ENCODE results near the gene SLC38A4.

Gene SLC38A4

GRCh38 chr12:46718495-46718894 lies 107.3 kb downstream of the SLC38A4 start:
- TF ChIP-seq EZH2phosphoT487 (conservative IDR thresholded peaks at IDR 0.05; ENCODE audit: low read length): no peak
- TF ChIP-seq CTCF (IDR thresholded peaks at IDR 0.05; ENCODE audit: insufficient read depth, low read length, poor library complexity, severe bottlenecking): no peak
- no peak overlapping the region for H3K4me2 ChIP-seq (ENCODE audit: low read depth, low read length, poor library complexity, severe bottlenecking)
- no peaks in the 10 kb centered on the region for H3K9me3 ChIP-seq (ENCODE audit: insufficient read depth, low read length)
- no peak overlapping the region for H3K9ac ChIP-seq (ENCODE audit: low read length)
- H3K79me2 ChIP-seq (ENCODE audit: insufficient read depth, low read length): no peaks in the 10 kb centered on the region
- no peaks in the 10 kb centered on the region for H3K27me3 ChIP-seq (ENCODE audit: low read length)
- H2AFZ ChIP-seq (ENCODE audit: low read depth, low read length, severe bottlenecking): no peak overlapping the region
- H3F3A ChIP-seq (ENCODE audit: insufficient read depth): no peaks in the 10 kb centered on the region
- no peak overlapping the region for H3K27ac ChIP-seq (ENCODE audit: low read depth, low read length)
- no peaks in the 10 kb centered on the region for H3K36me3 ChIP-seq (ENCODE audit: low read length)
- no peaks in the 10 kb centered on the region for H3K9me2 ChIP-seq (replicated peaks; ENCODE audit: insufficient read depth, low read length)
- H4K20me1 ChIP-seq (ENCODE audit: low read depth, low read length): no peaks in the 10 kb centered on the region
- H3K4me3 ChIP-seq (ENCODE audit: insufficient read depth, low read length, poor library complexity, severe bottlenecking): no peak overlapping the region

GRCh38 chr12:46717868-46718267 lies 107.9 kb downstream of the SLC38A4 start:
- Histone ChIP-seq H3F3A (ENCODE audit: insufficient read depth) (no peaks in the 10 kb centered on the region), H3K9ac (ENCODE audit: low read length) (no peak overlapping the region), H3K27ac (ENCODE audit: low read depth, low read length) (no peak overlapping the region), H3K79me2 (ENCODE audit: insufficient read depth, low read length) (no peaks in the 10 kb centered on the region), H3K4me2 (ENCODE audit: low read depth, low read length, poor library complexity, severe bottlenecking) (no peak overlapping the region), H4K20me1 (ENCODE audit: low read depth, low read length) (no peaks in the 10 kb centered on the region), H3K9me2 (replicated peaks; ENCODE audit: insufficient read depth, low read length) (no peaks in the 10 kb centered on the region), H2AFZ (ENCODE audit: low read depth, low read length, severe bottlenecking) (no peak overlapping the region), H3K4me3 (ENCODE audit: insufficient read depth, low read length, poor library complexity, severe bottlenecking) (no peak overlapping the region), H3K9me3 (ENCODE audit: insufficient read depth, low read length) (no peaks in the 10 kb centered on the region), H3K36me3 (ENCODE audit: low read length) (no peaks in the 10 kb centered on the region), H3K27me3 (ENCODE audit: low read length) (no peaks in the 10 kb centered on the region)
- TF ChIP-seq CTCF (IDR thresholded peaks at IDR 0.05; ENCODE audit: insufficient read depth, low read length, poor library complexity, severe bottlenecking): no peak
- no peak for TF ChIP-seq EZH2phosphoT487 (conservative IDR thresholded peaks at IDR 0.05; ENCODE audit: low read length)

GRCh38 chr12:46717159-46717558 lies 108.6 kb downstream of the SLC38A4 start:
- Histone ChIP-seq H3K9me2 (replicated peaks; ENCODE audit: insufficient read depth, low read length) (no peaks in the 10 kb centered on the region), H3K27me3 (ENCODE audit: low read length) (no peaks in the 10 kb centered on the region), H3F3A (ENCODE audit: insufficient read depth) (no peaks in the 10 kb centered on the region), H4K20me1 (ENCODE audit: low read depth, low read length) (no peaks in the 10 kb centered on the region), H2AFZ (ENCODE audit: low read depth, low read length, severe bottlenecking) (no peak overlapping the region), H3K79me2 (ENCODE audit: insufficient read depth, low read length) (no peaks in the 10 kb centered on the region), H3K36me3 (ENCODE audit: low read length) (no peaks in the 10 kb centered on the region), H3K27ac (ENCODE audit: low read depth, low read length) (no peak overlapping the region), H3K9ac (ENCODE audit: low read length) (no peak overlapping the region), H3K4me3 (ENCODE audit: insufficient read depth, low read length, poor library complexity, severe bottlenecking) (no peak overlapping the region), H3K9me3 (ENCODE audit: insufficient read depth, low read length) (no peaks in the 10 kb centered on the region), H3K4me2 (ENCODE audit: low read depth, low read length, poor library complexity, severe bottlenecking) (no peak overlapping the region)
- TF ChIP-seq EZH2phosphoT487 (conservative IDR thresholded peaks at IDR 0.05; ENCODE audit: low read length) (no peak), CTCF (IDR thresholded peaks at IDR 0.05; ENCODE audit: insufficient read depth, low read length, poor library complexity, severe bottlenecking) (no peak)
